ENCODE results near the gene NTNG1. TPM values are rescaled to one million over a fixed set of nuclear protein-coding genes. Genes with fewer than 3 reads are reported as not detected.

Gene NTNG1
- total and polyA plus RNA-seq, 10 of the 15 experiments (the other 5 are each of a cell fraction or from before 2014, with no cell fraction given): 0.18 to 2.3 (median 1.1) TPM; not detected in 1

DNA sequence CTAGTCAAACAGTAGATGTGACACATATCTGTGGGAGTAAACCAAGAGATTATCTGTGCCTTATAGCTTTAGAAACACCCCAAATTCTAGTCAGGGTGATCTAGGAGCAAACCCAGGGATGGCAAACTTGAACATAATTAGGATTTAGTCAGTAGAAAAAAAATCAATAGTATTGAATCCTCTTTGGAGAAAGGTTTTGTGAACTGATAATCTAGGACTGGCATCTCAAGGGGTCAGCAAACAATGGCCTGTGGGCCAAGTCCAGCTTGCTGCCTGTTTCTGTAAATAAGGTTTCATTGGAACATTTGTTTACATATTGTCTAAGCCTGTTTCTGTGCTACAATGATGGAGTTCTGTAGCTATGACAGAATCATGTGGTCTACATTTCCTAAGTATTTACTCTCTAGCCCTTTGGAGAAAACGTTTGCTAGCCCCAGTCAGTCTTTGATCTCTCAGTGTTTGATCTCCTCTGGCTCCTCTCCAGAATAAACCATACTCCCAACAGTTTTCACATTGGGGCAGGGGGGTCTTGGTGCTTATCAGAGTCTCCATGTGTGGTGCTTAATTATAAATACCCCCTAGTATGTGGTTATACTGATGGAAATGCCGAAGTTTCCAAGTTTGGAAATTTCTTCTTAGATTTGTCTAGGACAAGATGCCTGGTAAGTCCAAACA lies 385.8 kb downstream of the NTNG1 start:
- BruUV-seq (replicated peaks): no TSS peak
- 15% methylated on average over 2 of the region's 2 CpGs for WGBS (ENCODE audit: insufficient coverage, insufficient replicate concordance, low lambda C conversion rate, missing lambda C conversion rate)
- H3K36me3 ChIP-seq (ENCODE audit: control insufficient read depth in 2 of 2, insufficient read depth in 2 of 2, low read length in 1 of 2): no peaks in the 10 kb centered on the region
- in situ Hi-C loops (cut with MboI) (loop anchor here (10.0 to 25.0 kb wide), 2 partner anchors 92 to 239 kb away; no protein-coding TSS in a partner anchor), intact Hi-C loops (cut with micrococcal nuclease; ENCODE audit: unreplicated experiment) (no loop called here)
- H3K9ac ChIP-seq (ENCODE audit: control insufficient read depth, insufficient read depth, low read length): no peak overlapping the region
- H3K9me3 ChIP-seq (replicated peaks; ENCODE audit: control insufficient read depth, insufficient read depth, low read length): no peaks in the 10 kb centered on the region
- ATAC-seq (no peak), FAIRE-seq (no peak), DNase-seq (ENCODE audit: low read depth, low spot score) (no peak)
- no peak overlapping the region for H3K4me2 ChIP-seq (ENCODE audit: control insufficient read depth, insufficient read depth)
- no peaks in the 10 kb centered on the region for H3K4me1 ChIP-seq (ENCODE audit: control insufficient read depth, insufficient read depth, low read length)
- no peak overlapping the region for H3K4me3 ChIP-seq
- ChIA-PET POLR2A (interaction anchor here (0.6 kb wide), 1 partner anchor 123 kb away, joined by 4 read pairs; no protein-coding TSS in a partner anchor), SMC1A (ENCODE audit: uncharacterized antibody, unreplicated experiment) (interaction anchor here (0.8 to 7.9 kb wide), 6 partner anchors 19 to 253 kb away, joined by 3 to 156 read pairs (median 26); no protein-coding TSS in a partner anchor), RAD21 (ENCODE audit: unreplicated experiment) (interaction anchor here (1.1 to 11.4 kb wide), 3 partner anchors 28 to 352 kb away, joined by 3 to 178 read pairs (median 3); no protein-coding TSS in a partner anchor), CTCF (interaction anchor here (0.6 to 13.5 kb wide), 11 partner anchors 11 to 493 kb away, joined by 3 to 314 read pairs (median 13); no protein-coding TSS in a partner anchor)
- no peak overlapping the region for H2AFZ ChIP-seq (ENCODE audit: control insufficient read depth, low read depth, low read length)
- H4K20me1 ChIP-seq (ENCODE audit: control insufficient read depth, insufficient read depth): no peaks in the 10 kb centered on the region
- H3K27me3 ChIP-seq (replicated peaks in 1 of 2; ENCODE audit: control insufficient read depth in 2 of 2, insufficient read depth in 2 of 2, low read length in 1 of 2): no peaks in the 10 kb centered on the region
- H3K79me2 ChIP-seq (ENCODE audit: control insufficient read depth, insufficient read depth, low read length): no peaks in the 10 kb centered on the region
- no peak overlapping the region for H3K27ac ChIP-seq (ENCODE audit: control insufficient read depth, insufficient read depth)
- TF ChIP-seq SUZ12 (IDR thresholded peaks at IDR 0.05; ENCODE audit: unreplicated experiment) (no peak), IRF4 (IDR thresholded peaks at IDR 0.05; ENCODE audit: low read depth, low read length) (no peak), BRCA1 (IDR thresholded peaks at IDR 0.05; ENCODE audit: low read depth, low read length) (no peak), SP1 (IDR thresholded peaks at IDR 0.05; ENCODE audit: low read depth, low read length) (no peak), RCOR1 (conservative IDR thresholded peaks at IDR 0.05; ENCODE audit: low read depth, low read length) (no peak), ZNF217 (IDR thresholded peaks at IDR 0.05) (no peak), NFXL1 (IDR thresholded peaks at IDR 0.05; ENCODE audit: borderline replicate concordance) (no peak), STAT1 (conservative IDR thresholded peaks at IDR 0.05) (no peak), MAX (IDR thresholded peaks at IDR 0.05; ENCODE audit: low read depth, low read length) (no peak), SPI1 (IDR thresholded peaks at IDR 0.05; ENCODE audit: borderline replicate concordance, insufficient read depth, low read depth, low read length) (no peak), STAT3 (IDR thresholded peaks at IDR 0.05; ENCODE audit: low read depth, low read length) (no peak), TBL1XR1 (IDR thresholded peaks at IDR 0.05; ENCODE audit: low read depth, low read length) (no peak), RAD51 (IDR thresholded peaks at IDR 0.05) (no peak)
- TF ChIP-seq, protein P1, sequence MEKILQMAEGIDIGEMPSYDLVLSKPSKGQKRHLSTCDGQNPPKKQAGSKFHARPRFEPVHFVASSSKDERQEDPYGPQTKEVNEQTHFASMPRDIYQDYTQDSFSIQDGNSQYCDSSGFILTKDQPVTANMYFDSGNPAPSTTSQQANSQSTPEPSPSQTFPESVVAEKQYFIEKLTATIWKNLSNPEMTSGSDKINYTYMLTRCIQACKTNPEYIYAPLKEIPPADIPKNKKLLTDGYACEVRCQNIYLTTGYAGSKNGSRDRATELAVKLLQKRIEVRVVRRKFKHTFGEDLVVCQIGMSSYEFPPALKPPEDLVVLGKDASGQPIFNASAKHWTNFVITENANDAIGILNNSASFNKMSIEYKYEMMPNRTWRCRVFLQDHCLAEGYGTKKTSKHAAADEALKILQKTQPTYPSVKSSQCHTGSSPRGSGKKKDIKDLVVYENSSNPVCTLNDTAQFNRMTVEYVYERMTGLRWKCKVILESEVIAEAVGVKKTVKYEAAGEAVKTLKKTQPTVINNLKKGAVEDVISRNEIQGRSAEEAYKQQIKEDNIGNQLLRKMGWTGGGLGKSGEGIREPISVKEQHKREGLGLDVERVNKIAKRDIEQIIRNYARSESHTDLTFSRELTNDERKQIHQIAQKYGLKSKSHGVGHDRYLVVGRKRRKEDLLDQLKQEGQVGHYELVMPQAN (conservative IDR thresholded peaks at IDR 0.05): no peak
- TF ChIP-seq, protein P2, sequence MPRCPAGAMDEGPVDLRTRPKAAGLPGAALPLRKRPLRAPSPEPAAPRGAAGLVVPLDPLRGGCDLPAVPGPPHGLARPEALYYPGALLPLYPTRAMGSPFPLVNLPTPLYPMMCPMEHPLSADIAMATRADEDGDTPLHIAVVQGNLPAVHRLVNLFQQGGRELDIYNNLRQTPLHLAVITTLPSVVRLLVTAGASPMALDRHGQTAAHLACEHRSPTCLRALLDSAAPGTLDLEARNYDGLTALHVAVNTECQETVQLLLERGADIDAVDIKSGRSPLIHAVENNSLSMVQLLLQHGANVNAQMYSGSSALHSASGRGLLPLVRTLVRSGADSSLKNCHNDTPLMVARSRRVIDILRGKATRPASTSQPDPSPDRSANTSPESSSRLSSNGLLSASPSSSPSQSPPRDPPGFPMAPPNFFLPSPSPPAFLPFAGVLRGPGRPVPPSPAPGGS (IDR thresholded peaks at IDR 0.05; ENCODE audit: borderline replicate concordance, insufficient read depth, low read depth, low read length, poor library complexity, severe bottlenecking): no peak
